Pulmonary artery endothelial cell (primary cell): ENCODE data around the gene PLEKHA7. TPM values are rescaled to one million over a fixed set of nuclear protein-coding genes. Genes with fewer than 3 reads are reported as not detected.

Experiments used
- DNase-seq: peaks from one replicate; pipeline ENCODE4 v3.0.0-alpha.2; 2011; ENCODE audit warnings: low read depth, low spot score
- total RNA-seq: library from RNA; depleted of rRNA; stranded (reverse); fragments of >200 nt; gene quantifications from 2 replicates; pipeline ENCODE4 v1.2.3, GENCODE V29; 2014

PLEKHA7 gene
- total RNA-seq, 1 donor from 2014 or later = 0.20 TPM

DNA sequence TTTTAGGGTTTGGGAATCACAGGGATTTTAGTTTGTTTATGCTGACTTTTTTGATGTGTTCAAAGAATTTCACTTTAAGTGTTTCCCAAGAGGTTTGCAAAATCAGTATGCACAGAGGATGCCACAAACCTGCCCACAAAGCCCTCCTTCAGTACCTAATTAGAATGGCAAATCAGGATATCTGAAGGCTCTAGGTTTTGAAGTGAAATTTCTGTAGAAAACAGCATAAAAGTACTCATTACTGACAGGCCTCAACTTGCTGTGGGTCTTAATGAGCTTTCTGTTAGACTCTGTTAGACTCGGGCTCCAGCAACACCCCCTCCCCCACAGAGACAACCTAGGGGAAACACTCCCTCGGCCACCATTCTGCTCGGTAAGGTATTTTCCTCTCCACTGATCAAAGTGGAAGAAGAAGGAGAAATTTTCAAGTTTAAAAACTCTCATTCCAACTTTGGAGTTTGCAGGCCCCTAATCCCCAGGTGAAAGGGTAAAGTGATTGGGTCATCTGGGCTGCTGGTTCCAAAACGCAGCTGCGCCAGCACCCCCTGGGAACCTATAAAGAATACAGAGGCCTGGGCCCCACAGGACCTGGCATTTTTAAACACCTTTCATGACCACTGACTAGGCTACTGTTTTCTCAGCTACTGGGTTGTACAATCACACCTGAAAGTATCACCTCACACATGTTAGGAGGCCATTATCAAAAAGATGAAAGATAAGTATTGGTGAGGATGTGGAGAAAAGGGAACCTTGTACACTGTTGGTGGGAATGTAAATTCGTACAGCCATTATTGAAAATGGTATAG lies 67.5 kb downstream of the PLEKHA7 start:
- DNase-seq = no peak

DNA sequence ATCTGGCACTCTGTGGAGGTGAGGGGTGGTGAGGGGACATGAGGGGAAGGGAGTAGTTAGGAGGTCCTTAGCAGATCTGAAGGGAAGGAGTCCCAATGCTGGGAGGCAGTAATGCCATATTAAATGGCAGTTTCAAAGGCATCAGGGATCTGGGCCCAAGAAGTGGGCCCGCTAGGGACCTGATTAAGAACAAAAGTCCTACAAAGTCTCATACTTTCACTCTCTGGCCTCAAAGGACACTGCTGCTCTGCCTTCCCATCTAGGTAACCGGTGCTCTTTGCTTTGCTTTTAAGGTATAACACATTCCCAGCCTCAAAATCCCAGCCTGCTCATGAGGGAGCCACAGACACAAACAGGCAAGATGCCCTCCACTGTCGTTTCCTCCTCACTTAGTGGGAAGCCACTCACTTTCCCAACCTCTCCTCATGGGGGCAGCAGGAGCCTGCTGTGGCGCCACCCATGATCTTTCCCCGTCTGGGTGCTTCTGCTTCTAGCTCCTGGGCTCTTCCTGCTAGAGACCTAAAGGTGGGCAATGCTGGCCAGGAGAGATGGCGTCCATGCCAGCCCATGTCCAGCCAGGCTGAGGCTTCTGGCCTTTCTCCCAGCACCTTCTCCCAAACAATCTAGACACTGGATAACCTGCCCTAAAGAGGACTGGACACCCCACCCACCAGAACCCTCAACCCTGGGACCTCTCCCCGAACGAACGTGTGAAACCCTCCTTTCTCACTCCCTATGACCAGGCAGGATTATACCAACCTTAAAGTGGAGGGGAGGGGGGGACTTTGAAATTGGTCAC lies 68.3 kb downstream of the PLEKHA7 start:
- DNase-seq = no peak

- DNase-seq = no peak
Observed at GRCh38 chr11:16942911-16943310, 71.3 kb downstream of the PLEKHA7 start.

DNA sequence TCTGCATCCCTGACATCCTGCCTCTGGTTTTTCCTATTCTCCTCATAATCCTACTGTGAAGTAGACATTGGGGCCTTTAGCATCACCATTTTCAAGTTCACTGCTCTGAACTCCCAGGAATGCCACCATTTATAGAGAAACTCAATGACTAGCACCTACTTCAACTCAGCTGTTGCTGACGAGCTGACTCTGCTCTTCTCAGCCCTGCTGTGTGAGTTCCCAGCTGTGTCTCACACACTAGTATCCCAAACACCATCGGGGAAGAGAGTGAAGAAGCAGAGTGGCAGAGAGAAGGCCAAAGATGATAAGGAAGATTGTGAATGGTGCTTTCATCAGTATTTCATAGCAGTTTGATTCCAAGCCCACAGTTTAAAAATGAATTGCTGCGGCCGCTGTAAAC lies 71.9 kb downstream of the PLEKHA7 start:
- DNase-seq = no peak

DNA sequence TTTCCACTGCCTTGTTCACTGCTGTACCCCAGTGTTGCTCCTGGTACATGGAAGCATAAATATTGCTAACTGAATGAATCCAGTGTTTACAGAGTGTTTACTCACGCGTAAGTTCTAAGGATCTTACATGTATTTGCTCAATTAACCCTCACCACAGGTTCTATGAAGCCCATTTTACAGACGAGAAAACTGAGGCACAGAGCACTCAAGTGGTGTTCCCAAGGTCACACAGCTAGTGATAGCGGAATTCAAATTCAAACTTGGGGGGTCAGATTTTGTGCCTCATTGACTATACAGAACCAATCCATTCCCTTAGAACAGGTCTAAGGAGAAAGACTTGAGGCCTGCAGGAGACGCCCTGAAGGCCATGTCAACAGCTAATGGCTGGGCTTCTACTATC lies 72.3 kb downstream of the PLEKHA7 start:
- DNase-seq = no peak

DNA sequence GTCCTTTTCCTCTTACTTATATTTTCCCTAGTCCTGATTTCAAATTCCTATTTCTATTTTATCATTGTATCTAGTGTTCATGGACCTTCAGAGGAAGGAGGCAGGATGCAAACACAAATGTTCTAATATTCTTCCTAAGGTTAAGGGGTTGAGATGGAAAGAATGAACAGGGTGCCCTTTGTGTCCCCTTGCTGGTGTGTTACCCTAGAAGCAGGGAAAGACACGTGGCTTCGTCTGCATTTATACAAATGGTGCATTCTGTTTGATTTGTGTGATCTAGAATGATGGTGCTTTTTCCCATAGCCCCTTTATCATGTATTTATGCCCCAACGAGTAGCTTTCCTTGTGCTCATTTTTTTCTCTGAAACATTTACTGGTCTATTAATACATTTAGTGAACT lies 76.2 kb downstream of the PLEKHA7 start:
- no peak for DNase-seq

DNA sequence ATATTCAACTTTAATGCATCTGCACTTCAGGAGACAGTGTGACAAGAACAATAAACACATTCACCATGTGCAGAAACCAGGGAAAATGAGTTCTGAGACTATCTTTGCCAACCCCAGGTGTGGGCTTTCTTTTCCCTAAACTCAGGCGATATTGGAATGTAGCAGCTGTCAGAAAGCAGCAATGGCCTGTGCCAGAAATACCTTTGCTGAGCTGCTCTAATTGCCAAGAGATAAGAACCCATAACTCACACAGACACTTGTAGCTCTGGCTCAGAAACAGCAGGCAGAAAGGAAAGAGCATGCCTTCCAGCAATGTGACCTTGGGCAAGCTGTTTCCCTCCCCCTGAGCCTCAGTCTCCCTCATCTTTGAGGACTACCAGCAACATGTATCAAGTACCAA lies 77.6 kb downstream of the PLEKHA7 start:
- DNase-seq = no peak

- no peak for DNase-seq
Observed at GRCh38 chr11:16935518-16936302, 78.5 kb downstream of the PLEKHA7 start.

GRCh38 chr11:16933756-16934603 lies 80.2 kb downstream of the PLEKHA7 start:
- DNase-seq = no peak

GRCh38 chr11:16933291-16933690 lies 80.9 kb downstream of the PLEKHA7 start:
- DNase-seq = no peak

- no peak for DNase-seq
Observed at GRCh38 chr11:16928044-16928443, 86.2 kb downstream of the PLEKHA7 start.

GRCh38 chr11:16926883-16927626 lies 87.2 kb downstream of the PLEKHA7 start:
- DNase-seq = no peak

- DNase-seq = no peak
Observed at GRCh38 chr11:16925561-16926065, 88.6 kb downstream of the PLEKHA7 start.

DNA sequence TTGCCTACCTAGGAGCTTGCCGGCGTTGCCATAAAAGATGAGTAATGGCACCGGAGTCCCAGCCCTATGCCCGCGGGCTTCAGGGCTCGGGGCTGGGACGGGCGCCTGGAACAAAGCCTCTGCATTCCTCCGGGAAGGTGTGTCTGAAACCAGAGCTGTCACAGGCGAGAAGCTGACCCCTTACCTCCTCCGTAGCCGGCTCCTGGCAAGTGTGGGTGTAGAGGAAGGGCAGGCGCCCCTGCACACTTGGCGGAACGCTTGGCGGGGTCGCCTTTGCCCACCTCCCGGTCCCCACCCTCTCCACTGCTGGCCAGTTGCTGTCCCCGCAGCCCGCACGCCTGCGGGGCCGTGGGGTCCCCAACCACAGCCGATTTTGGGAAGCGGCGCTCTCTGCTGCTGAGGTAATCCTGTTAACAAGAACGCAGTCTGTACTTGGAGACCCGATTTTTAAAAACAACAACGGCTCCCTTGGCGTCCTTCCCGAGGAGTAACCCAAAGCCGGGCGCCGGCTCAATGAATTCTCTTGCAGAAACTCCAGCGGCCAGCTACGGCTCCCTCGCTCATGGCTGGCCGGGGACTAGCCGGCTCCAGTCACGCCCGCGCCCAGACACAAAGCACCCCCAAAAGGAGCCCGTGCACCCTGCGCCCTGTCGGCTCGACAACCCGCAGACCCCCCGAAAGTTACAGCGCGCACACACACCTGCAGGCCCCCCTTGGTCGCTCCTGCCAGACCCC lies 89.2 kb downstream of the PLEKHA7 start:
- no peak for DNase-seq

- no peak for DNase-seq
Observed at GRCh38 chr11:16924462-16924825, 89.8 kb downstream of the PLEKHA7 start.

DNA sequence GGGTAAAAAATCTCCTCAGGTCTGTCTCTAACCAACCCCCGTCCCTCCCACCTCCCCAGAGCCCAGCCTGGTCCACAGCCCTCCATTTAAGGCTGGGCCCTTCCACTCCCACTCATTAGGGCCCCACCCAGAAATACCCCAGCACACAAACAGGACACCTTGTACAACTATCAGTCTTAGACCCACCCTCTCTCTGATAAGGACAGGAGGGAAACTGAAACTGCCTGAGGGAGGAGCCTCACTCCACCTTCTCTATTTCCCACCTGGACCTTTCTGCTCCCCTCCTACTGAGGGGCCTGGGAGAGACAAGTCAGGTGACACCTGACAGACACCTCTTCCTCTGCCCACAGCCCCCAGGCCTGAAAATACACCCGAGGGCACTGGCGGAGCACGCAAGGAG lies 90.2 kb downstream of the PLEKHA7 start:
- DNase-seq = no peak

GRCh38 chr11:16921668-16922067 lies 92.5 kb downstream of the PLEKHA7 start:
- no peak for DNase-seq

- DNase-seq = no peak
Observed at GRCh38 chr11:16921019-16921418, 93.2 kb downstream of the PLEKHA7 start.

GRCh38 chr11:16920559-16920958 lies 93.7 kb downstream of the PLEKHA7 start:
- DNase-seq = no peak
